ENCODE measurements around the gene ACTR2.
"Not testable (repeated sequence)": the region's sequence is repeated elsewhere in the genome, so short reads cannot be mapped to it uniquely, and the experiment has no call there.

ACTR2 gene

GRCh38 chr2:65244452-65244851 lies 16.8 kb downstream of the ACTR2 start:
- not testable (repeated sequence) for H2BK5ac ChIP-seq (ENCODE audit: low read depth, low read length, poor library complexity); H3K4ac ChIP-seq (ENCODE audit: low read depth, low read length); H3K9me3 ChIP-seq (ENCODE audit: insufficient read depth, low read depth, low read length); H3K27ac ChIP-seq (ENCODE audit: low read depth, low read length); H3K4me3 ChIP-seq (ENCODE audit: low read depth, low read length); H2BK12ac ChIP-seq (ENCODE audit: low read length); H3K23ac ChIP-seq (ENCODE audit: low read length); H3K4me2 ChIP-seq (ENCODE audit: low read length); H2AK5ac ChIP-seq (ENCODE audit: low read length); H3K79me1 ChIP-seq (ENCODE audit: low read length); H4K91ac ChIP-seq (ENCODE audit: low read depth, low read length); H2AFZ ChIP-seq (ENCODE audit: insufficient read depth, low read length, poor library complexity); DNase-seq; H3K27me3 ChIP-seq (ENCODE audit: insufficient read depth, low read length); H2BK120ac ChIP-seq (ENCODE audit: insufficient read depth, low read length, poor library complexity); H3K36me3 ChIP-seq (ENCODE audit: control insufficient read depth in 1 of 2, insufficient read depth in 2 of 2, low read length in 2 of 2); H3K14ac ChIP-seq (ENCODE audit: low read length); H4K12ac ChIP-seq (ENCODE audit: low read depth, low read length); H3K18ac ChIP-seq (ENCODE audit: low read length); H3K4me1 ChIP-seq (ENCODE audit: control insufficient read depth in 1 of 2, insufficient read depth in 2 of 2, low read length in 2 of 2); H3K9ac ChIP-seq (ENCODE audit: low read length); H3K79me2 ChIP-seq (ENCODE audit: control insufficient read depth, insufficient read depth, low read length, poor library complexity); H4K8ac ChIP-seq (ENCODE audit: low read depth, low read length)
- no CpG with 5 or more reads among the region's 2 CpGs for WGBS (ENCODE audit: extremely low coverage, insufficient coverage, insufficient read length)

GRCh38 chr2:65252640-65253039 lies 25.0 kb downstream of the ACTR2 start:
- no peaks in the 10 kb centered on the region for H3K79me2 ChIP-seq (ENCODE audit: control insufficient read depth, insufficient read depth, low read length, poor library complexity)
- H3K4ac ChIP-seq (ENCODE audit: low read depth, low read length), result no peak overlapping the region
- H4K91ac ChIP-seq (ENCODE audit: low read depth, low read length), result no peak overlapping the region
- no peak for DNase-seq
- H2BK5ac ChIP-seq (ENCODE audit: low read depth, low read length, poor library complexity), result no peak overlapping the region
- H4K12ac ChIP-seq (ENCODE audit: low read depth, low read length), result no peak overlapping the region
- H3K9ac ChIP-seq (ENCODE audit: low read length), result no peak overlapping the region
- no peak overlapping the region for H2BK120ac ChIP-seq (ENCODE audit: insufficient read depth, low read length, poor library complexity)
- H3K36me3 ChIP-seq (ENCODE audit: control insufficient read depth in 1 of 2, insufficient read depth in 2 of 2, low read length in 2 of 2), result peaks cover 8 to 12% of the 10 kb centered on the region in 2 experiments
- H3K27me3 ChIP-seq (ENCODE audit: insufficient read depth, low read length), result no peaks in the 10 kb centered on the region
- no peak overlapping the region for H2BK12ac ChIP-seq (ENCODE audit: low read length)
- H2AK5ac ChIP-seq (ENCODE audit: low read length), result no peak overlapping the region
- H3K23ac ChIP-seq (ENCODE audit: low read length), result no peak overlapping the region
- no peak overlapping the region for H3K4me2 ChIP-seq (ENCODE audit: low read length)
- H3K9me3 ChIP-seq (ENCODE audit: insufficient read depth, low read depth, low read length), result no peaks in the 10 kb centered on the region
- H3K79me1 ChIP-seq (ENCODE audit: low read length), result no peaks in the 10 kb centered on the region
- no peak overlapping the region for H3K27ac ChIP-seq (ENCODE audit: low read depth, low read length)
- no peak overlapping the region for H4K8ac ChIP-seq (ENCODE audit: low read depth, low read length)
- no peaks in the 10 kb centered on the region for H3K4me1 ChIP-seq (ENCODE audit: control insufficient read depth in 1 of 2, insufficient read depth in 2 of 2, low read length in 2 of 2)
- no peak overlapping the region for H3K14ac ChIP-seq (ENCODE audit: low read length)
- no peak overlapping the region for H3K4me3 ChIP-seq (ENCODE audit: low read depth, low read length)
- no peak overlapping the region for H2AFZ ChIP-seq (ENCODE audit: insufficient read depth, low read length, poor library complexity)
- no peak overlapping the region for H3K18ac ChIP-seq (ENCODE audit: low read length)

DNA sequence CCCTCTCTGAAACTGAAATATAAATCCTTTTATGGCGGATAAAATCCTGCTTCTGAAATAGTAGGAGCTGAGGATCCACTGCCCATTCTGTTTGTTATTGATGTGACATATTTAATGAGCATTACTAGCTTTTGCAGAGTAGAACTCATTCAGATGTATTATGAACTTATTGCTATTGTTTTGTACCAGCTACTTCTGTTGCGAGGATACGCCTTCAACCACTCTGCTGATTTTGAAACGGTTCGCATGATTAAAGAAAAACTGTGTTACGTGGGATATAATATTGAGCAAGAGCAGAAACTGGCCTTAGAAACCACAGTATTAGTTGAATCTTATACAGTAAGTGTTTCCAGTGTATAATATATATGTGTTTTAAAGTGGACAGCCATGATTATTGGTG lies 27.7 kb downstream of the ACTR2 start:
- H3K27ac ChIP-seq (ENCODE audit: low read depth, low read length), result no peak overlapping the region
- H3K9ac ChIP-seq (ENCODE audit: low read length), result no peak overlapping the region
- H3K36me3 ChIP-seq (ENCODE audit: control insufficient read depth in 1 of 2, insufficient read depth in 2 of 2, low read length in 2 of 2), result peaks cover 12 to 16% of the 10 kb centered on the region in 2 experiments
- no peaks in the 10 kb centered on the region for H3K79me2 ChIP-seq (ENCODE audit: control insufficient read depth, insufficient read depth, low read length, poor library complexity)
- H3K79me1 ChIP-seq (ENCODE audit: low read length), result no peaks in the 10 kb centered on the region
- no peak overlapping the region for H2BK5ac ChIP-seq (ENCODE audit: low read depth, low read length, poor library complexity)
- no peak overlapping the region for H3K23ac ChIP-seq (ENCODE audit: low read length)
- H3K27me3 ChIP-seq (ENCODE audit: insufficient read depth, low read length), result no peaks in the 10 kb centered on the region
- H2BK12ac ChIP-seq (ENCODE audit: low read length), result no peak overlapping the region
- no peak overlapping the region for H3K4ac ChIP-seq (ENCODE audit: low read depth, low read length)
- H3K9me3 ChIP-seq (ENCODE audit: insufficient read depth, low read depth, low read length), result no peaks in the 10 kb centered on the region
- H2AK5ac ChIP-seq (ENCODE audit: low read length), result no peak overlapping the region
- no peak overlapping the region for H4K12ac ChIP-seq (ENCODE audit: low read depth, low read length)
- no peak overlapping the region for H3K18ac ChIP-seq (ENCODE audit: low read length)
- no peak overlapping the region for H4K8ac ChIP-seq (ENCODE audit: low read depth, low read length)
- H3K4me2 ChIP-seq (ENCODE audit: low read length), result no peak overlapping the region
- no peak overlapping the region for H2BK120ac ChIP-seq (ENCODE audit: insufficient read depth, low read length, poor library complexity)
- H3K4me3 ChIP-seq (ENCODE audit: low read depth, low read length), result no peak overlapping the region
- H3K14ac ChIP-seq (ENCODE audit: low read length), result no peak overlapping the region
- WGBS (ENCODE audit: extremely low coverage, insufficient coverage, insufficient read length), result no CpG with 5 or more reads among the region's 6 CpGs
- no peak overlapping the region for H2AFZ ChIP-seq (ENCODE audit: insufficient read depth, low read length, poor library complexity)
- H4K91ac ChIP-seq (ENCODE audit: low read depth, low read length), result no peak overlapping the region
- DNase-seq, result no peak
- no peaks in the 10 kb centered on the region for H3K4me1 ChIP-seq (ENCODE audit: control insufficient read depth in 1 of 2, insufficient read depth in 2 of 2, low read length in 2 of 2)

GRCh38 chr2:65256054-65256453 lies 28.4 kb downstream of the ACTR2 start:
- no CpG with 5 or more reads among the region's 1 CpG for WGBS (ENCODE audit: extremely low coverage, insufficient coverage, insufficient read length)
- Histone ChIP-seq H2BK12ac (ENCODE audit: low read length) (no peak overlapping the region), H4K91ac (ENCODE audit: low read depth, low read length) (no peak overlapping the region), H4K8ac (ENCODE audit: low read depth, low read length) (no peak overlapping the region), H2BK120ac (ENCODE audit: insufficient read depth, low read length, poor library complexity) (no peak overlapping the region), H2BK5ac (ENCODE audit: low read depth, low read length, poor library complexity) (no peak overlapping the region), H3K27ac (ENCODE audit: low read depth, low read length) (no peak overlapping the region), H4K12ac (ENCODE audit: low read depth, low read length) (no peak overlapping the region), H3K4me1 (ENCODE audit: control insufficient read depth in 1 of 2, insufficient read depth in 2 of 2, low read length in 2 of 2) (no peaks in the 10 kb centered on the region), H3K79me2 (ENCODE audit: control insufficient read depth, insufficient read depth, low read length, poor library complexity) (no peaks in the 10 kb centered on the region), H3K4ac (ENCODE audit: low read depth, low read length) (no peak overlapping the region), H3K4me3 (ENCODE audit: low read depth, low read length) (no peak overlapping the region), H3K36me3 (ENCODE audit: control insufficient read depth in 1 of 2, insufficient read depth in 2 of 2, low read length in 2 of 2) (peaks cover 12 to 16% of the 10 kb centered on the region in 2 experiments), H3K18ac (ENCODE audit: low read length) (no peak overlapping the region), H2AFZ (ENCODE audit: insufficient read depth, low read length, poor library complexity) (no peak overlapping the region), H3K79me1 (ENCODE audit: low read length) (no peaks in the 10 kb centered on the region), H3K23ac (ENCODE audit: low read length) (no peak overlapping the region), H3K27me3 (ENCODE audit: insufficient read depth, low read length) (no peaks in the 10 kb centered on the region), H3K14ac (ENCODE audit: low read length) (no peak overlapping the region), H3K9me3 (ENCODE audit: insufficient read depth, low read depth, low read length) (no peaks in the 10 kb centered on the region), H2AK5ac (ENCODE audit: low read length) (no peak overlapping the region), H3K9ac (ENCODE audit: low read length) (no peak overlapping the region), H3K4me2 (ENCODE audit: low read length) (no peak overlapping the region)
- DNase-seq, result no peak

- H2BK120ac ChIP-seq (ENCODE audit: insufficient read depth, low read length, poor library complexity); H2BK12ac ChIP-seq (ENCODE audit: low read length); H3K79me2 ChIP-seq (ENCODE audit: control insufficient read depth, insufficient read depth, low read length, poor library complexity); H3K9ac ChIP-seq (ENCODE audit: low read length); DNase-seq; H3K18ac ChIP-seq (ENCODE audit: low read length); H3K4me2 ChIP-seq (ENCODE audit: low read length); H4K91ac ChIP-seq (ENCODE audit: low read depth, low read length); H4K8ac ChIP-seq (ENCODE audit: low read depth, low read length); H3K9me3 ChIP-seq (ENCODE audit: insufficient read depth, low read depth, low read length); H4K12ac ChIP-seq (ENCODE audit: low read depth, low read length); H2AK5ac ChIP-seq (ENCODE audit: low read length); H3K27me3 ChIP-seq (ENCODE audit: insufficient read depth, low read length); H3K23ac ChIP-seq (ENCODE audit: low read length); H3K79me1 ChIP-seq (ENCODE audit: low read length); H3K14ac ChIP-seq (ENCODE audit: low read length); H3K4ac ChIP-seq (ENCODE audit: low read depth, low read length); H2BK5ac ChIP-seq (ENCODE audit: low read depth, low read length, poor library complexity); H3K27ac ChIP-seq (ENCODE audit: low read depth, low read length); H2AFZ ChIP-seq (ENCODE audit: insufficient read depth, low read length, poor library complexity); H3K4me1 ChIP-seq (ENCODE audit: control insufficient read depth in 1 of 2, insufficient read depth in 2 of 2, low read length in 2 of 2); H3K4me3 ChIP-seq (ENCODE audit: low read depth, low read length): not testable (repeated sequence)
- peaks cover 15 to 16% of the 10 kb centered on the region in 2 experiments for H3K36me3 ChIP-seq (ENCODE audit: control insufficient read depth in 1 of 2, insufficient read depth in 2 of 2, low read length in 2 of 2)
These were observed 30.2 kb downstream of the ACTR2 start for GRCh38 chr2:65257866-65258265.
